NCI-H748 (cell line): ENCODE measurements around the gene NT5C2.
A peak's percentile ranks its signal among the peaks of the same experiment; 100 is the strongest.
"Not testable (repeated sequence)": the region's sequence is repeated elsewhere in the genome, so short reads cannot be mapped to it uniquely, and the experiment has no call there.

ENCODE experiments used
- DNase-seq: peaks from one replicate; lab custom pipeline; 2025; ENCODE audit not compliant: unreplicated experiment; lab: John Stamatoyannopoulos, UW

Gene NT5C2

GRCh38 chr10:103166523-103166922, 26.5 kb downstream of the NT5C2 start:
- DNase-seq: no peak

- not testable (repeated sequence) for DNase-seq
These were observed 29.2 kb downstream of the NT5C2 start for GRCh38 chr10:103163766-103164403.

- no peak for DNase-seq
These were observed 35.8 kb downstream of the NT5C2 start for GRCh38 chr10:103157246-103157645.

- peak; percentile 0 for DNase-seq
These were observed 37.5 kb downstream of the NT5C2 start for GRCh38 chr10:103155471-103156085.

- DNase-seq: peak; percentile 29
These were observed 38.4 kb downstream of the NT5C2 start for GRCh38 chr10:103154521-103155299.

- DNase-seq: peak; percentile 29
These were observed 39.5 kb downstream of the NT5C2 start for GRCh38 chr10:103153302-103154197.

GRCh38 chr10:103149991-103150622, 43.0 kb downstream of the NT5C2 start:
- DNase-seq: no peak

- DNase-seq: no peak
These were observed 45.4 kb downstream of the NT5C2 start for GRCh38 chr10:103147645-103148044.

- peak; percentile 1 for DNase-seq
These were observed 47.1 kb downstream of the NT5C2 start for GRCh38 chr10:103145860-103146466.

GRCh38 chr10:103145046-103145445, 48.0 kb downstream of the NT5C2 start:
- no peak for DNase-seq

GRCh38 chr10:103144041-103144440, 49.0 kb downstream of the NT5C2 start:
- no peak for DNase-seq

- not testable (repeated sequence) for DNase-seq
These were observed 49.4 kb downstream of the NT5C2 start for GRCh38 chr10:103143641-103144040.

- no peak for DNase-seq
These were observed 51.1 kb downstream of the NT5C2 start for GRCh38 chr10:103141950-103142349.

GRCh38 chr10:103140469-103140868, 52.6 kb downstream of the NT5C2 start:
- no peak for DNase-seq

- DNase-seq: no peak
These were observed 53.3 kb downstream of the NT5C2 start for GRCh38 chr10:103139803-103140202.

GRCh38 chr10:103135168-103135567, 57.9 kb downstream of the NT5C2 start:
- not testable (repeated sequence) for DNase-seq

- no peak for DNase-seq
These were observed 62.2 kb downstream of the NT5C2 start for GRCh38 chr10:103130910-103131309.

- not testable (repeated sequence) for DNase-seq
These were observed 62.9 kb downstream of the NT5C2 start for GRCh38 chr10:103130180-103130579.

GRCh38 chr10:103127241-103127640, 65.8 kb downstream of the NT5C2 start:
- DNase-seq: no peak
